ENCODE measurements around the gene PTDSS2.

The PTDSS2 gene

GRCh38 chr11:492427-493226 lies 42.5 kb downstream of the PTDSS2 start:
- DNase-seq (ENCODE audit: low read depth) = no peak

- DNase-seq (ENCODE audit: low read depth) = no peak
These were observed 44.9 kb downstream of the PTDSS2 start for GRCh38 chr11:494761-495536.

GRCh38 chr11:495537-495931 lies 45.5 kb downstream of the PTDSS2 start:
- DNase-seq (ENCODE audit: low read depth) = no peak

- no peak for DNase-seq (ENCODE audit: low read depth)
These were observed 46.9 kb downstream of the PTDSS2 start for GRCh38 chr11:496834-497564.

GRCh38 chr11:497565-498296 lies 47.7 kb downstream of the PTDSS2 start:
- no peak for DNase-seq (ENCODE audit: low read depth)

- DNase-seq (ENCODE audit: low read depth) = no peak
These were observed 48.5 kb downstream of the PTDSS2 start for GRCh38 chr11:498297-499181.

GRCh38 chr11:499201-500076 lies 49.4 kb downstream of the PTDSS2 start:
- DNase-seq (ENCODE audit: low read depth) = no peak

GRCh38 chr11:501001-501682 lies 51.1 kb downstream of the PTDSS2 start:
- no peak for DNase-seq (ENCODE audit: low read depth)

GRCh38 chr11:501683-502287 lies 51.7 kb downstream of the PTDSS2 start:
- DNase-seq (ENCODE audit: low read depth) = no peak

- no peak for DNase-seq (ENCODE audit: low read depth)
These were observed 52.5 kb downstream of the PTDSS2 start for GRCh38 chr11:502288-503178.

- no peak for DNase-seq (ENCODE audit: low read depth)
These were observed 53.3 kb downstream of the PTDSS2 start for GRCh38 chr11:503179-503981.

GRCh38 chr11:504053-504993 lies 54.2 kb downstream of the PTDSS2 start:
- DNase-seq (ENCODE audit: low read depth) = no peak

GRCh38 chr11:504994-505344 lies 54.9 kb downstream of the PTDSS2 start:
- no peak for DNase-seq (ENCODE audit: low read depth)

- DNase-seq (ENCODE audit: low read depth) = peak; percentile 94
These were observed 56.3 kb downstream of the PTDSS2 start for GRCh38 chr11:506238-506994.
